GM13977 (cell line): ENCODE data around the gene SLC7A14.

Experiments used
- DNase-seq: peaks from one replicate; pipeline ENCODE4 v3.0.0; 2012; ENCODE audit warnings: low spot score
- CTCF ChIP-seq: IDR thresholded peaks from 2 replicates; pipeline ENCODE4 v1.5.1; 2012; ENCODE audit warnings: mild to moderate bottlenecking, control low read depth; ENCODE audit not compliant: insufficient read depth; ENCODE audit errors: extremely low read depth, missing control alignments
- in situ Hi-C: fragments of 300-500 bp; cut with MboI; formaldehyde crosslinking; loops from one replicate; pipeline ENCODE4 v1.12.0; 2022; ENCODE audit warnings: low sequenced_read_pairs, low pct_unique_long_range_greater_than_20kb, mixed read lengths, inconsistent platforms; ENCODE audit not compliant: unreplicated experiment

The SLC7A14 gene

DNA sequence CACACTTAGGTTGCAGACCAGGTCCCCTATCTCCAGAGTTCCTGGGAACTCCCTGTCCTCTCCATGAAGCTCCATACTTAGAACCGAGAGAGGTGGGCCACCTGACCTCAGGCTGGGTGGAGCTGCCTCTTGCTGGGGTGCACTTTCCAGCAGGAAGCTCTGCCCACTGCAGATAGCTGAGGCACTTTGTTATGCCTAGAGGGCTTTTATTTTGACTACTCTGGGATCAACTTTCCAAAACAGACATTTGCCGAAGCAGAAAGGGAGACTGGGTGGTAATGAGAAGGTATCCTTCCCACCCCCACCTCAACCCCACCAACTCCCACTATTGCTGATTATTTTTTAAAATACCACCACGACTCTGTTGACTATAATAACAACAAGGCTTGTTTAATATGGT, 112.5 kb downstream of the SLC7A14 start:
- TF ChIP-seq CTCF: no peak
- no peak for DNase-seq
- in situ Hi-C loops: no loop called here

GRCh38 chr3:170471149-170471548, 114.7 kb downstream of the SLC7A14 start:
- TF ChIP-seq CTCF: no peak
- DNase-seq: no peak
- in situ Hi-C loops: no loop called here

DNA sequence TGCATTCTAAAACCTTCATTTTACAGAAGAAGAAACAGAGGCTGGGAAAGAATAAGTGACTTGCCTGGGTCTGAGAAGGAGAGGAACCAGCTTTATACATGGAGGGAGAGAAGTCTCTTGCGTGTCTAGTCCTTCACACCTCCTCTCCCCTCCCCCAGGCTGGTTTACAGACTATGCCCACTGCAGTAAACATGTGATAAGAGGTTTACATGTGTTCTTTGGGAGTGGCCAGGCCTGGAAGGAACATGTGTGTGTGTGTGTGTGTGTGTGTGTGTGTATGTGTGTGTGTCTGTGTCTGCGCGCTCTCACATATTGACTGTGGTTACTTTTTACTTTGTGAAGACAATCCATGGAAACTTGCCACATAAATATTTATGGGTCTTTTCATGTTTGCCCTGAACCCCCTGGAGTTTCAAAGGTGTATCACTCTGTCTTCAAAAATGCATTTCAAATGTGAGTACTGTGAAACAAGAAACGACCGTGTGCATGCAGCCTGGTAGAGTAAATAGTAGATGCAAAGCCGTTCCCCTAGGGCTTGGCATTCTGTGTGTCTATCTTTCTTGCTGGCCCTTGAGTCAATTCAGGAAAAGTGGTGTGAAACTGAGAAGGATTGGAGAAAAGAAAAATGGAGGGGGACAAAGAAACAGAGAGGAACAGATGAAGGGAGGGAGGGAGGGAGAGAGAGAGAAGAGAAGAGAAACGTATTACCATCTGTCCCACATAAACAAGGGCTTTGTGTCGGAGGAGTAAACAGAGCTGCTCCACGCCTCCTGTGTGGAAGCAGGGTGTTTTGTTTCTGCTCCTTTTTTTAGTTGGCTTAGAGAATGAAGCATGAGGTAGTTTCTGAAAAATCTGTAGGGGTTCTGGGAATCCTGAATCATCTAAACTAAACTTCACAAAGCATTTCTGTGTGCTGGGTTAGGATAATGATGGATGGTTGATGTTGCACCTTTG, 115.5 kb downstream of the SLC7A14 start:
- DNase-seq: no peak
- in situ Hi-C loops: no loop called here
- no peak for TF ChIP-seq CTCF

- TF ChIP-seq CTCF: no peak
- in situ Hi-C loops: no loop called here
Measured at GRCh38 chr3:170469151-170470062, 116.5 kb downstream of the SLC7A14 start.

DNA sequence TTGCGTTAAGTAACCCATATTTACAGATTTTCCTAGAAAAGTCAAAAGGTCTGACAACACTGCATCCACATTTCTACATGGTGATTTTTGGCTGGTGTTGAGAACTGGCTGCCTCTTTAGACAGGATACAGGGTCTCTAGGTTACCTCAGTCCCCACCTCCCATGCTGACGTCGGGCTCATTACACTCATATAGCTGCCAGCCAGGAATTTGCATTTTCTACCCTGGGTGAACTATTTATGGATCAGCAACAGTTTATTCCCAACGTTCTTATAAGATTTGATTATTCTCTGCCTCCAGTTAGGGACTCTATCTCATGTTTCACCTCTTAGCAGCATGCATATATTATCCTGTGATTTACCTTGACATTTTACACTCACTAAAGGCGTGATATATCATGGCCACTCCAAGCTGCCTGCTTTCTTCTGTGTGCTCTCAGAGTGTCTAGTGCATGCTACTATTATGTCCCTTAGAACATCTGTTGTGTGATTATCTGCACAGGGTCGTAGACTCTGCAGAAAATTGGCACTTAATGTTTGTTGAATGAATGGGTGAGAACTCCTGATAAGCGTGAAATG, 118.2 kb downstream of the SLC7A14 start:
- DNase-seq: no peak
- no peak for TF ChIP-seq CTCF
- in situ Hi-C loops: no loop called here

More at GRCh38 chr3:170469151-170470062, 116.5 kb downstream of the SLC7A14 start:
- no peak for DNase-seq

GRCh38 chr3:170467007-170467406, 118.9 kb downstream of the SLC7A14 start:
- TF ChIP-seq CTCF: no peak
- in situ Hi-C loops: no loop called here
- no peak for DNase-seq
